Peyer's patch (tissue), 4 donors: ENCODE data around the gene TSPEAR.
"Not testable (repeated sequence)": the region's sequence is repeated elsewhere in the genome, so short reads cannot be mapped to it uniquely, and the experiment has no call there.

Experiments
- CTCF ChIP-seq, 6 experiments: fragments of 450-650 bp in 4 of 6; fragments of 200-600 bp in 2 of 6; sonication (generic) in 1 of 6; IDR thresholded peaks; one replicate each; pipeline ENCODE4 v1.5.1; 2017 to 2019; ENCODE audit warnings: antibody characterized with exemption in 6 of 6, mild to moderate bottlenecking in 3 of 6, moderate library complexity in 1 of 6
- POLR2A ChIP-seq, 2 donors: fragments of 450-650 bp; IDR thresholded peaks; one replicate each; pipeline ENCODE4 v1.5.1; 2017; ENCODE audit warnings: antibody characterized with exemption in 2 of 2, mild to moderate bottlenecking in 2 of 2, moderate library complexity in 2 of 2

GRCh38 chr21:44627831-44628233, 83.5 kb downstream of the TSPEAR start:
- TF ChIP-seq CTCF, POLR2A (IDR thresholded peaks at IDR 0.05): not testable (repeated sequence)
